ENCODE results near the gene APLF.
"Not testable (repeated sequence)": the region's sequence is repeated elsewhere in the genome, so short reads cannot be mapped to it uniquely, and the experiment has no call there.

APLF gene

DNA sequence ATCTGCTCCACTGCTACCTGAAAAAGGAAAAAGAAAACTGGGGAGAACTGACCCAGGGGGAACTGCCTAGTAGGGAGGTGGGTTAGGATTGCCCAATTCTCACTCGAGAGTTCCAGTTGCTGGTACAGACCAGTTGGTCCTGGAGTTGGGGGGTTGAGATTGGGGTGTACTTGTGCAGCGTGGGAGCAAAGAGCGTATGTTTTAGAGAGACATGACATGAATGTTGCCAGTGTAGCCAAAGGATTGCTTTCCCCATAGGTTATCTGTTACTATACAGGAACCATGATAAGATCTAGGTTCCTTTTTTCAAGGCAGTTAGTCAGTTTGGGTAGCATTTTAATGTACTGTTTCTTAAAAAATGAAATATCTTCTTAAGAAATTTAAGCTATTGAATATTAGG, 68.6 kb downstream of the APLF start:
- no peak for FAIRE-seq

DNA sequence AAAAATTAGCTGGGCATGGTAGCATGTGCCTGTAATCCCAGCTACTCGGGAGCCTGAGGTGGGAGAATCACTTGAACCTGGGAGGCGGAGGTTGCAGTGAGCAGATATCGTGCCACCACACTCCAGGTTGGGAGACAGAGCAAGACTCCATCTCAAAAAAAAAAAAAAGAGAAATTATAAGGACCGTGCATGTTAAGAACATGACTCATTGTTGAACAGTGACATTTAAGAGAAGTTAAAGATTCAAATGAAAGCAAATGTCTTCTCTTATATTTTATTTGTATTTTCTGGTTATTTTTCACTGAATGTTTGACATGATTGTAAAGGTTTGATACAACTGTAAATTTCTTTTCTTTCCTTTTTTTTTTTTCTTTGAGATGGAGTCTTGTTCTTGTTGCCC, 69.6 kb downstream of the APLF start:
- FAIRE-seq, result no peak

DNA sequence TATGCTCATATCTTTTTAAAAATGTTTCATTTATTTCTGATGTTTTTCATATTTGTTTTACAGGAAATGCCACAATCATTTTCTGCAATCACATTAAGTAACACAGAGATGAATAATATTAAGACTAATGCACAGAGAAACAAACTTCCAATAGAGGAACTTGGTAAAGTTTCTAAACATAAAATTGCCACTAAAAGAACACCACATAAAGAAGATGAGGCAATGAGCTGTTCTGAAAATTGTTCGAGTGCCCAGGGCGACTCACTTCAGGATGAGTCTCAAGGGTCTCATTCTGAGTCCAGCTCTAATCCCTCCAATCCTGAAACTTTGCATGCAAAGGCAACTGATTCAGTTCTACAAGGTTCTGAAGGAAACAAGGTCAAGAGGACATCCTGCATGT, 70.4 kb downstream of the APLF start:
- FAIRE-seq, result no peak

DNA sequence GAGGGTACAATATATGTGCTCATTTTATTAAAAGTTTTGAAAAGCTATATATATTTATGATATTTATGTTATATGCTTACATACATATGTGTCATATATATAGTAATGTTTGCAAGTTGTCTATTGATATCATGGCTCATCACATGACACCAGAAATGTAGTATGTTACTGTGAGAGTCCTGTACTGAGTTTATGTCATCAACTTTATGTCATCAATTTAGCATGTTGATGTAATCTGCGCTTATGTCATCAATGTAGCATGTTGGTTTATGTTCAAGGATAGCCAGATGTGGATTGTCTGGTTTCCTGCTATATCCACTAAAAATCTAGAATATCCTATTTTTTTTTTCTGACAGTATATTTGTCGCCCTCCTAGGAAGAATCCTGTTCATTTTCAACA, 77.4 kb downstream of the APLF start:
- FAIRE-seq, result no peak

DNA sequence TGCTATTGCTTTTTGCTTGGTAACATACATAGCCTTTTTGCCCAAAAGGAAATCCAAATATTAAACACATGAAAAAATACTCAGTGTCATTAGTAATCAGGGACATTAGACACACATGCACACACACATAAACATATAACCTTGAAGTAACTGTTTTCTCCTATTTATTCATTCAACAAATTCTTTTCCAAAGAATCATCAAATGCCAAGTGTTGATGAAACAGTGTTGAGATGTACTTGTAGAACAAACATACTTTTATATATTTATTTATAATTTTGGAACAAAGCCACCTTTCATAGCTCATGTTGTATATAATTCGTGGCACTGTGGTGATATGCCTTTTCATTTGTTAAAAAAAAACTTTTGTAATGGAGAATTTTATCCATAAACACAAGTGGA, 81.0 kb downstream of the APLF start:
- no peak for FAIRE-seq

DNA sequence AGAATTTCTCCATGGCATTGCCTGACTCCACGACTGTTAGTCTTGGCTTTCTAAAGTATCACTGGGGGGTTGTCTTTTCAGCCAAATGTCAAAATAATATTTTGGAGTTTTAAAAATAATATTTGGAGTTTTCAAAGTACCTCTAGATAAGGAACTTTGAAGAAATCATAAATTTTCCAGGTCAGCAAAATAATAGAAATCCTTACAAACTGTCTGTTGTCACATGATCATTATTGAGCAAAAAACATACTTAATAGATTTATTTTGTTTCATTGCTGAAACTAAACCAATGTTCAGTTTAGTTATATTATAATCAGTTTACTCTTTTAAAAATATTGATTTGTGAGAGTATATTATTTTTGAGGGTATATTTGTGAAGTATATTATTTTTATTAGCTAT, 85.7 kb downstream of the APLF start:
- peak; percentile 32 for FAIRE-seq

DNA sequence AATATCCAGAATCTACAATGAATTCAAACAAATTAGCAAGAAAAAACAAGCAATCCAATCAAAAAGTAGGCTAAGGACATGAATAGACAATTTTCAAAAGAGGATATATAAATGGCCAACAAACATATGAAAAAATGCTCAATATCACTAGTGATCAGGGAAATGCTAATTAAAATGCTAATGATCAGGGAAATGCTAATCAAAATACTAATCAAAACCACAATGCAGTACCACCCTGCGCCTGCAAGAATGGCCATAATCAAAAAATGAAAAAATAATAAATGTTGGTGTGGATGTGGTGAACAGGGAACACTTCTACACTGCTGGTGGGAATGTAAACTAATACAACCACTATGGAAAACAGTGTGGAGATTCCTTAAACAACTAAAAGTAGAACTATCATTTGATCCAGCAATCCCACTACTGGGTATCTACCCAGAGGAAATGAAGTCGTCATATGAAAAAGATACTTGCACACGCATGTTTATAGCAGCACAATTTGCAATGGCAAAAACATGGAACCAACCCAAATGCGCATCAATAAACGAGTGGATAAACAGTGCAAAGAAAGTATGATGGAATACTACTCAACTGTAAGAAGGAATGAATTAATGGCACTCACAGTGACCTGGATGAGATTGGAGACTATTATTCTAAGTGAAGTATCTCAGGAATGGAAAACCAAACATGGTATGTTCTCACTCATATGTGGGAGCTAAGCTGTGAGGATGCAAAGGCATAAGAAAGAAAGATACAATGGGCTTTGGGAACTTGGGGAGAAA, 88.2 kb downstream of the APLF start:
- FAIRE-seq, result not testable (repeated sequence)

DNA sequence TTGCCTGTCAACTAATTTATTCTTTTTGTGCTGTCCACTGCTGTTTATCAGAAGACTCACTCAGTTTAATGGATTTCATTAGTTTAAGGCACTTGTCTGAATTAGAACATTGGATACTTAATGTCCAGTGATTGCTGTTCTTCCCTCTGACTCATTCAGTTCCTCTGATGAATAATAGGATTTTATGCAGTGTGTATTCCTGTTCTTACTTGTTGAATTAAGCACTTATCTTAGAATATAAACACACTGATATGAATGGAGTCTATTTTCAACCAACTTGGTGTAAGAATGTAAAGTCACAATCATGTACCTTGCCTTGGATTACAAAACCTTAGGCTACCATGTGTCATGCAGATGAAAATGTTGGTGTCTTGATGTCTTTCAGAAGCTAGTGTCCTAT, 89.0 kb downstream of the APLF start:
- FAIRE-seq, result no peak

DNA sequence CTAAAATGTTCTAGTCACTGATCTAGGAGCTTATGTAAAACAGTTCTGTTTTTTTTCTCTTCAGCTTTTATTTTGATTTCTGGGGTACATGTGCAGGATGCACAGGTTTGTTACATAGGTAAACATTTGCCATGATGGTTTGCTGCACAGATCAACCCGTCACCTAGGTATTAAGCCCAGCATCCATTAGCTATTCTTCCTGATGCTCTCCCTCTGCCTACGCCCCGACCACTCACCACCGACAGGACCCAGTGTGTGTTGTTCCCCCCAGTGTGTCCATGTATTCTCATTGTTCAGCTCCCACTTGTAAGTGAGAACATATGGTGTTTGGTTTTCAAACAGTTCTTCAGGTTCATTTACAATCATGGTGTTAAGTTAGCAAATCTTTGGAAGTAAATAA, 91.2 kb downstream of the APLF start:
- no peak for FAIRE-seq

DNA sequence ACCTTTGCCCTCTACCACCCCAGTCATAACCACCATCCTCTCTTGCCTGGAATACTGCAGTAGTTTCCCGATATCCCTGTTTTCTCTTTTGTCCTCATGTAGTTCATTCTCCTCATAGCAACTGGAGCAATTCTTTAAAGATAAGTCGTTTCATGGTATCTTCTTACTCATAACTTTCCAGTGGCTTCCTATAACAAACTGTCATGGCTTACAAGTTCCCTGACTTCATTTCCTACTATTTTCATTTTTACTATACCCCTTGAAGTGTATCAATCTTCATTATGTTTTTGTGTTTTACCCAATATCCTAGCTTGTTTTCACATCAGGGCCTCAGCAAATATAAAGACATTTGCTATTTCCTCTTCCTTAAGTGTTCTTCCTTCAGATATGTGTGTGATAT, 92.3 kb downstream of the APLF start:
- FAIRE-seq, result no peak

DNA sequence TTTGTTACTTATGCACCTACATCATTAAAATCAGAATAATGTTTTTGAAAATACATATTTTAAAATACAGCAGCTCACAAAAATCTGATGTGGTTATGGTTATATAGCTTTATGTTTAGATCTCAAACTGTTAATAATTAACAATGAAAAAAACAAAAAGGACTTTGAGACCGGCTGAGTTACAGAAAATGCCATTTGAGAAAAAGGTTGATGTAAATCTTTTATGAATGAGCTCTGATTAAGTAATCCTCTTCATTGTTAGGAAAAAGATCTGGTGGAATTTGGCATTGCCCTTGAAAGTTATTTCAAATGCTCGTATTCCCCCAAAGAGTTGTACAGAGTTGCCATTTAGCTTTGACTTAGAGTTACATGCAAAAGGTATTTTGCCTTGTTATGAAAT, 93.2 kb downstream of the APLF start:
- FAIRE-seq, result no peak

DNA sequence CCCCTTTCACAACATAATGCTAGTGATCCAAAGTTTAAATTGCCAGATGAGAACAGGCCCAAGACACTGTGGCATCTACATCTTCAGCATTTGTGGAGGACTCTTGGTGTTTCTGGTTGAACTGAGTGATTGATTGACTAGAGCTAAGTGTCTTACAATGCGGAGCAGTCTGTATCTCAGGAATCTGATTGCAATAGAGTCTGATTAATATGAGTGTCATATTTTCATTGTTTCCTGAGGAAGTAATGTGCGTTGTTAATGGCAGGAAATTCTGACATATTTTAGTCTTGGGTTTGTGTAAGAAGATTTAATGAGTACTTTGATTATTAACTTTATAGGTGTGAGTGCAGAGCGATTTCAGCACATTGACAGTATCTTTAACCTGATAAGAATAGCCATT, 94.0 kb downstream of the APLF start:
- no peak for FAIRE-seq

DNA sequence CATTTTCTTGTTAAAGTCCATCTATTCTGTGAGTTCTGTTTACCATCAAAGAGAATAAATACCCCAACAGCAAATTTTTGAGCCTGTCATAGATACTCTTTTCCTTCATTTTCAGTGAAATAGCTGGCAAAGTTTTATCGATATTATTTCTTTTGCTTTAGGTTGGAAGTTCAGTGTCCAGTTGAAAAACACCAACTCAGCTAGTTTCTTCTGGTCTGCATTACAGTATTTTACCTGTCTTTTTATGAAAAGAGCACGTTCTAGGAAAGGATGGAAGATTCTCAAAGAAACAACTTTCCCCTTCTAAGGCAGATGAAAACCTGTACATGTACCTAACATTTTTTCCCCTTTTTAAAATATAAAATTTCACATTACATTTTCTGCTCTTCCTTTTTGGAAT, 95.5 kb downstream of the APLF start:
- no peak for FAIRE-seq

DNA sequence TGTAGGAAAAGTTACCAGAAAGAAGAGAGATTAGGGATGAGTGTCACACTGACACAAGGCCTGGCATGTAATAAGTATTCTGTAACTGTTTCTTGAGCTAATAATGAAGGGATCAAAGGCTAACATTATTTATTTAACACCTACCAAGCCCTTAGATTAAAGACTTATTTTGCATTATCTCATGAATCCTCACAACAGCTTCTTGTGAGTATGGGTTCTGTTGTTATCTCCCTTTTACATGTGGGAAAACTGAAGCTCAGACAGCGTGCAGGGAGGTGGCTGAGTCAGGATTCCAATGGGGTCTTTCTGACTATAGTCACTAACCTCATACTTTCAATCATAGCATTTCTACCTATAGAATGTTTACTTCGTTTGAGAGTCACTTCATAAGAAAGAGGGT, 97.0 kb downstream of the APLF start:
- FAIRE-seq, result no peak

DNA sequence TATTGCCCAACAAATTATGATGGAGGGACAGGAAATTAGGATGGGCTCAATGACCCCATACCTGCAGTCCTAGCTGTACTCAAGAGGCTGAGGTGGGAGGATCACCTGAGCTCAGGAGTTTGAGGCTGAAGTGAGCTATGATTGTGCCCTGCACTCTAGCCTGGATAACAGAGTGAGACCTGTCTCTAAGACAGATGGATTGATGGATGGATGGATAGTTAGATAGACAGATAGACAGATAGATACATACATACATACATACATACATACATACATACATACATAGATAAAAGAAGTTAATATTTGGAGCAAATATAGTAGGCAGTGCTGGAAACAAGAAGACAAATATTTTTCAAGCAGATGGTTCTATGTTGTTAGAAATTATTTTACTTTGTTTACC, 97.9 kb downstream of the APLF start:
- FAIRE-seq, result no peak

DNA sequence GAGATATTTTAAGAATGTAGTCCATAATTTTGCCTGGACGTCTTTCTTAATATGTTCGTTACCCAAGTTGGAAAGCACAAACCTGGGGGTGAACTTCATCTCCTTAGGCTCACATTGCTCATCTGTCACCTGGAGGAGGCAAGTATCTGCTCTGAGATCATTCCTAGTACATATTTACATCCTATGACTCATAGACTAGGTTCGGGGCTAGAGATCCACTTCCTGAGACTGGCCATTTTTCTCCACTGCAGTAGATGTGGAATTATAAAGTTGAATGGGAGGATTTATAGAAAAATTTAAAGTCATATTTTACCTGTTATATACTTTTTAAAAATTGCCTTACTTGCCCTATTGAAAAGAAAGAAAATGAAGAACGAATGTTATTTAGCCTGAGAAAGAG, 98.5 kb downstream of the APLF start:
- FAIRE-seq, result no peak

DNA sequence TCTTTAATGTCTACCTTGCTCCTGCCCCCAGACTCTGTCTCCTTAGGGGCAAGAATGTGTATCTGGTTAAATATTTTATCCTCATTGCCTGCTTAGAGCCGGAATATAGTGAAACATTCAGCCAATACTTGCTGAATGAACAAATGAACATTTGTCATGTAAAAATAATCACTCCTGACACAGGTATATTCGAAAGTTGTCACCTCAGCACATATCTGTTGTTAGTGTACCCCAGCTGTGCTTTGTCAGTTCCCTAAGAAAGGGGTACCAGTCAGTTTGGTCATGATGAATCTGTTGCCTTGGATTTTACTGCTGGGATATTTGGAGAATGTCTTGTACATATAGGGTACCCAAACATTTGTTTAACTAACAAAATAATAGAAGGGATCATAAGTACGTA, 99.0 kb downstream of the APLF start:
- no peak for FAIRE-seq

DNA sequence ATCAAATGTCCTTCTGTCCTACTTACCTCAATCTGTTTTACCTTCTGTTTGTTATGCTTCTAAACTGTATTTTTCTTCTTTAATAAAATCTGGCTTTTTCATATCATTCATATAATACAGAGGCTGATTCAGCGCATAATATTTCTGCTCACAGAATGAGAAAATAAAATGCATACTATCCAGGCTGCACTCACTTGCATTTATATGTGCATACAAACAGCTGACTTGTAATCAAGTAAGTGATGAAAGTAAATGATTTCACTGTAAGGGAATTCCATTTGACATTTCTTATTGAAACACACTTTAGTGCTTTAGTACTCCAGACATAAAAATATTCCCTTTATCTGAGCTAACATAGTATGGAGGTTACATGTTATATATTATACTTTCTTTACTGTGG, 100.7 kb downstream of the APLF start:
- FAIRE-seq, result no peak

DNA sequence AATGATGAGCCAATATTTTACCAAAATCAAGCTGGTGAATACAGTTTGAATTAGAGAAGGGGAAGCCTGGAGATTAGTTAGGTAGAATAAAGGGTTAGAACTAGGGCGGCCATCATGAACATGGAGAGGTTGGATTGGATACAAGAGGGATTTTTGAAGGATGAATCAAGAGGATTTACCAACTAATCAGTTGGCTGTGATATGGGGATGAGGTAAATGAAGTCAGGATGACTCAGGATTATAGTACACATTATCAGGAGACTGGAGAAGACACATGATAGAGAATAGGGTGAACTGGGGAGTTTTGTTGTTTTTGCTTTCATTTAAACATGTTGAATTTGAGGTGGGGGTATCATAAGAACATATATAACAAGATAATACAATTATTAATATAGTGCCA, 102.2 kb downstream of the APLF start:
- FAIRE-seq, result no peak

DNA sequence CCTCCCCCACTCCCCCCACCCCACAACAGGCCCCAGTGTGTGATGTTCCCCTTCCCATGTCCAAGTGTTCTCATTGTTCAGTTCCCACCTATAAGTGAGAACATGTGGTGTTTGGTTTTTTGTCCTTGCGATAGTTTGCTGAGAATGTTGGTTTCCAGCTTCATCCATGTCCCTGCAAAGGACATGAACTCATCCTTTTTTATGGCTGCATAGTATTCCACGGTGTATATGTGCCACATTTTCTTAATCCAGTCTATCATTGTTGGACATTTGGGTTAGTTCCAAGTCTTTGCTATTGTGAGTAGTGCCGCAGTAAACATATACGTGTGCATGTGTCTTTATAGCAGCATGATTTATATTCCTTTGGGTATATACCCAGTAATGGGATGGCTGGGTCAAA, 103.0 kb downstream of the APLF start:
- FAIRE-seq, result not testable (repeated sequence)

DNA sequence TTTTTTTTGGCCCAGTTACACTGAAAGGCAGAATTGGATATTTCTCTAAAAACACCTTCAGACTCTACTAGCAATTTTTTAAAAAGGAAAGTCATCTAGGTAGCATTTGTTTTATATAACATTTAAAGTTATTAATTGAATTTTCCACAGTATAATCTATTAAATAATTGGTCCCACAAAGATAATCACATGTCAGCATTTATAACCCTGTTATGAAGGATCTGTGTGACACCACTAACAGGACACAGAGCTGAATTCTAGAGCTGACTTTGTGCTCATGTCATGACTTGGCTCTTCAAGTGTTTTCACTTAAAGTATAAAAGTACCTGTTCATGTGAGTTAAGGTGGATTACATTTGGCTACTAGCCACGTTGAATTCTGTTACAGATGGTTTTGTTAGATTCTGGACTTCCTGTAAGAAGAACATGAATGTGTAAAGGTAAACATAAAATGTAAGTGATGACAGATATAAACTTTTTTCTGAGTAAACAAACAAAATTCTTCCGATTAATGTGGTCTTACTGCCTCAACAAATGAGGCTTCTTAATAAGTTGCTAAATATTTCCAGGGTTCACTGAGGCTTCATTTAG, 106.9 kb downstream of the APLF start:
- FAIRE-seq, result no peak

DNA sequence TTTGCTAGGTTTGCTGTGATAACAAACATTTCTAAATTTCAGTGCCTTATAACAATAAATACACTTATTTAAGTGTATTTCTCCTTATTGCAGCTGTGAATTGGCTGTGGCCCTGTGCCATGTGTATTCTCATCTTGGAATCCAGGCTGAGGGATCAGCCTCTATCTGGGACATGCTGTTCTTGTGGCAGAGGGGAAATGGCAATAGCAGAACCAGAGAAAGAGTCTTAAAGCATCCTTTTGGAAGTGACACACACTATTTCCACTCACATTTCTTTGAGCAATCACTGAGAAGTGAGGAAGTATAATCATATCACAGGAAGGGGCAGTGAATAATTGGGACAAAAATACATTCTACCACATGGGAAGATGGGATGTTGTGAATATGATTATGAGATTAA, 109.8 kb downstream of the APLF start:
- FAIRE-seq, result no peak

DNA sequence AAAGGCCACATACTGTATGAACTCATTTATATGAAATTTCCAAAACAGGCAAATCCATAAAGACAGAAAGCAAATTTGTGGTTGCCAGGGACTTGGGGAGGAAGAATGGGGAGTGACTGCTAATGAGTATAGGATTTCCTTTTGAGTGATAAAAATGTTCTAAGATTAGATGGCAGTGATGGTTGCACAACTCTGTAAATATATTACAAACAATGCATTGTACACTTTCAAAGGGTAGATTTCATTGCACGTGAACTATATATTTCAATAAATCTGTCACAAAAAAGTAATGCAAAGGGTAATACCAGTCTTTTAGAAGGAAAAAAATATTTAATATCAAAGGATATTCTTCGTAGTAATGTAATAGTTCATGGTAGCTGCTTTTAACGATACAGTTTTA, 112.3 kb downstream of the APLF start:
- no peak for FAIRE-seq

DNA sequence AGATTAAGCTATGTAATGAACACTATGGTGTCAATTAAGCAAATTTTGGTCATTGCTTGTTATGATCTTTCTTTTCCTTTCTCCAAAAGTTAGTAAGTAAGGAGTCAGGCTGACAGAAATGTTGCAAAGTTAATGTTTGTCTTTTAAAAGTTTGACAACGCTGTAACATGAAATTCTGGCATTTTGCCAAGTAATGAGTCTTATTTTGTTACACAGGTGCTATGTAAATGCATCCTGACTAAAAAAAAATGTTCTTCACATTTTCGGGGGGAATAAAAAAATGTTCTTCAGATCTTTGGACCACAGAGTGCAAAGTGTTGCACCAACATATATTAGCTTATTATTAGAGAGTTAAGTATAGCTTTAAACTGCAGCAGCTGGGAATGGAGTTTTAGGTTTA, 121.2 kb downstream of the APLF start:
- no peak for FAIRE-seq

DNA sequence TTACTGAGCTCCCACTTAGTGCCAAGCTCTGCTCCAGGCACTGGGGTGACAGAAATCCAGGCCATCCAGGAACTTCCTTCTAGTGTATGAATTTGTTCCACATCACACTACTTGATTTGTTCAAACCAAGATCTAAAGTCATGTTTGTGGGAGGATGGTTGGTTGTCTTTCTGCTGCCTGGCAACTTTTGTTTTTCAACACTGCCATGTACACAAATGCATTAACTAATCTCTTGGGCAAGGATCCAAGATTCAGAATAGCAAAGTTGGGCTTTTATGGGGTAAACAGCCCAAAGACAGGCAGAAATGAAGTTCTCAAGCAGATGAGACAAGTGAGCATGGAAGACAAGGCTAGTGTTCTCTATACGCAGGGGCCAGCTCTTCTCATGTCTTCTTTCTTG, 122.6 kb downstream of the APLF start:
- no peak for FAIRE-seq
